ENCODE results near the gene ARL13B.
"Not testable (repeated sequence)": the region's sequence is repeated elsewhere in the genome, so short reads cannot be mapped to it uniquely, and the experiment has no call there.

ARL13B gene

DNA sequence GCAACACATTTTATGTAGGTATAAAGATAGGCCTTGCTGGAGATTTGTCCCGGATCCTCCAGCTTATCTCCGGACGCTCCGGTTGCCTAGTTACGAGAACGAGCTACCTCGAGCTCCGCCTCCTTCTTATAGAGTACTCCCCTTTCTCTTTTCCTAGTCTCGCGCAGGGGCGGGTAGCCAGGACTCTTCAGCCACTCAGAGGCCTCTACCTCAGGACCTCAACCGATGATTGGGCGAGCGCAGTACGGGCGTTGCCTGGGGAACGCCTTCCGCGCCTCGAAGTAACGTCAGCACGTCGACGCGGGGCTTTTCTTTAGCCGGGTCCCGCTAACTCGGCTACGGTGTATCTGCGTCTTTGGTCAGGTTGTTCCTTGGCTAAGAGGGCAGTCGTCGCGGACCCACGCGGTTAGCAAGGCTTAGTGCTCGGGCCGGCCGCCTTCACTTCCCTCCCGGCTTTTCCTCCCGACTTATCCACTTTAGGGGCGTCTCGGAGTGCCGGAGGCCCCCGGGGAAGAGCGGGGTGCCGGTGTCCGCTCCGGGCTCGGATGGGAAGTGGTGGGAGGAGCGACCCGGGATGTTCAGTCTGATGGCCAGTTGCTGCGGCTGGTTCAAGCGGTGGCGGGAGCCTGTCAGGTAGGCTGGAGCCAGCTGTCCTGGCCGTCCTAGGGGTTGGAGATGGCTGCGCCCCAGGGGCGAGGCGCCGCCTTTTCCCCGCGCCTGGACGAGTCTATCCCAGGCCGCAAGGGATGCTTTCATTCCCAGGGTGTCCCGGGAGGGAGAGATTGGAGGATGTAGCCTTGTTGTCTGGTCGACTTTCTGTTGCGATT is at the start of gene ARL13B:
Gene ARL13B (plus strand): TSS at position 306 of the 827 bp plus-strand sequence. CDS start 269 bp downstream, at position 575.
- peak; percentile 99 for DNase-seq (ENCODE audit: low read depth)

DNA sequence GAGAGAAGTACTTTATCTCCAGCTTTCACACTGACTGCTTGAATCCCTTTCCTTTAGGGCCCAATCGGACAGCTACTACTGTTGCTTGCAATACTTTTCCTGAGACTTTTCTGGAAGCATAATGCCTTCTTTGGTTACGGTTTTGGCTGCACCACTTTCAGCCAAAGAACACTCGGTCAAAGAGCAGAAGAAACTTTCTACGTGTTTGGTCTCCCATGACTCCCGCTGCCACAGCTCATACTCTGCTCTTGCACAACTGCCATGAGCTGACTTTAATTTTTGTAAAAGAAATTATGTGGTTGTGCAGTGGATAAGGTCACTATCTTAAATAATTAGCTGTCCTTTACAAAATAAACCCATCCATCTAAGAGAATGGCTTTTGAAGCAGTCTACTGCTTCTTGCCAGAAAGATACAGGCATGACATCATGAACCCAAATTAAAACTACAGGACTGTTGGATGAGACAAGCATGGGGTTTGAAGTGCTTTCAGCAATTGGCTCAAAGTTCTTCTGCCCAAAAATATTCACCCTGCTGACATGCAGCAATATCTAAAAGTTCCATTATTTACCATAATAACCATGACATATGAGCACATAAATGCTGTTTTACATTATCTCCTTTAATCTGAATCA is 48.2 kb upstream of the ARL13B start:
- DNase-seq (ENCODE audit: low read depth): no peak

- no peak for DNase-seq (ENCODE audit: low read depth)
Observed at GRCh38 chr3:93934366-93935046, 45.4 kb upstream of the ARL13B start.

GRCh38 chr3:93936549-93936948 is 43.4 kb upstream of the ARL13B start:
- no peak for DNase-seq (ENCODE audit: low read depth)

DNA sequence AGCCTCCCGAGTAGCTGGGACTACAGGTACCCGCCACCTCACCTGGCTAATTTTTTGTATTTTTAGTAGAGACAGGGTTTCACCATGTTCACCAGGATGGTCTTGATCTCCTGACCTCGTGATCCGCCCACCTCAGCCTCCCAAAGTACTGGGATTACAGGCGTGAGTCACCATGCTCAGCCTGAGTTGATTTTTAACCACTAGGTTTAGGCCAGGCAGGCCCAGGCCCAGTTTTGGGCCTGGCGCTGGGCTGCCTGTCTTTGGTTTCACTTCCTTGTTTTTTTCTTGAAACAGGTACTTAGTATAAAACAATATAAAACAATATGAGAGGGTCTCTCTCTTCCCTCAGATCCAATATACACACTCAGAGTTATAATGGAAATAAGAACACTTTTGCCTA is 42.5 kb upstream of the ARL13B start:
- DNase-seq (ENCODE audit: low read depth): not testable (repeated sequence)

- DNase-seq (ENCODE audit: low read depth): not testable (repeated sequence)
Observed at GRCh38 chr3:93949958-93950357, 30.0 kb upstream of the ARL13B start.

GRCh38 chr3:93961026-93961425 is 18.9 kb upstream of the ARL13B start:
- DNase-seq (ENCODE audit: low read depth): no peak

- DNase-seq (ENCODE audit: low read depth): no peak
Observed at GRCh38 chr3:93961489-93961888, 18.5 kb upstream of the ARL13B start.

DNA sequence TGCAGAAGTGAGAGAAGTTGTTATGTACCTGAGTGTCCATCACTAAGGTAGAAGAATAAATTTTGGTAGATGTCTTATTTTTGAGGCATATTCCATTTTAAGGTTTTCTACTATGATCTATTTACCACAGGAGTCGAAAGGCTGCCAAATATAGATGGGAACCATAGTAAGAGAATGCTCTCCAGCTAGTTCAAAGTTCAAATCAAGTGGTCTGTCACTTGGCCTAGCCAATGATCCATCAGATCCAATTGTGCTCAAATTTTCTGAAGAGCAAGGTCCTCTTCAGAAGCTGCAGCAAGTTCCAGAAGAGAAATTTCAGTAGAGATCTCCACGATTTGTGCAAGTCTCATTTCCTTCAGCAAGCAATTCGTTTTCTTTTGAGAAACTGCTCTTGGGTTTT is 17.2 kb upstream of the ARL13B start:
- DNase-seq (ENCODE audit: low read depth): no peak

DNA sequence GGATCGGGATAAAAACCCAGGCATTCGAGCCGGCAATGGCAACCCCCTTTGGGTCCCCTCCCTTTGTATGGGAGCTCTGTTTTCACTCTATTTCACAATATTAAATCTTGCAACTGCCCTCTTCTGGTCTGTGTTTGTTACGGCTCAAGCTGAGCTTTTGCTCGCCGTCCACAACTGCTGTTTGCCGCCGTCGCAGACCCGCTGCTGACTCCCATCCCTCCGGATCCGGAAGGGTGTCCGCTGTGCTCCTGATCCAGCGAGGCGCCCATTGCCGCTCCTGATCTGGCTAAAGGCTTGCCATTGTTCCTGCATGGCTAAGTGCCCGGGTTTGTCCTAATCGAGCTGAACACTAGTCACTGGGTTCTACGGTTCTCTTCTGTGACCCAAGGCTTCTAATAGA is 14.8 kb upstream of the ARL13B start:
- DNase-seq (ENCODE audit: low read depth): not testable (repeated sequence)

DNA sequence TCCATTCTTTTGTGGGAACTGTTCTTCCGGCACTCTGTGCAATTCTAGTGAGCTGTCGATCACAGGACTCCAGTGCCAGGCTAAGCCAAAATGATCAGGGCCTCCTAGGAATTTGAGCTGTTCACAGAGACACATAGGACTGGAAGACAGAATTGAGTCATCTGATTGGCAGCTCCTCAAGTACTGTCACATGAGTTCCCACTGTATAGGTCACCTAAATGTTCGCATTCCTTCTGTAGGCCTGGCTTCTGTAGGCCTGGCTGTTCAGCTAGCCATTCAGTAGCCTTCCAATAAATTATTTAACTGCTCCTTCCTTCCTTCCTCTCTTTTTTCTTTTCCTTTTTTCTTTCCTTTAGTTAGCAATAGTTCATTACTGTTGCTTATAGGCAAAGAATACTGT is 10.5 kb upstream of the ARL13B start:
- peak; percentile 76 for DNase-seq (ENCODE audit: low read depth)

- DNase-seq (ENCODE audit: low read depth): no peak
Observed at GRCh38 chr3:93969997-93970396, 10.0 kb upstream of the ARL13B start.

DNA sequence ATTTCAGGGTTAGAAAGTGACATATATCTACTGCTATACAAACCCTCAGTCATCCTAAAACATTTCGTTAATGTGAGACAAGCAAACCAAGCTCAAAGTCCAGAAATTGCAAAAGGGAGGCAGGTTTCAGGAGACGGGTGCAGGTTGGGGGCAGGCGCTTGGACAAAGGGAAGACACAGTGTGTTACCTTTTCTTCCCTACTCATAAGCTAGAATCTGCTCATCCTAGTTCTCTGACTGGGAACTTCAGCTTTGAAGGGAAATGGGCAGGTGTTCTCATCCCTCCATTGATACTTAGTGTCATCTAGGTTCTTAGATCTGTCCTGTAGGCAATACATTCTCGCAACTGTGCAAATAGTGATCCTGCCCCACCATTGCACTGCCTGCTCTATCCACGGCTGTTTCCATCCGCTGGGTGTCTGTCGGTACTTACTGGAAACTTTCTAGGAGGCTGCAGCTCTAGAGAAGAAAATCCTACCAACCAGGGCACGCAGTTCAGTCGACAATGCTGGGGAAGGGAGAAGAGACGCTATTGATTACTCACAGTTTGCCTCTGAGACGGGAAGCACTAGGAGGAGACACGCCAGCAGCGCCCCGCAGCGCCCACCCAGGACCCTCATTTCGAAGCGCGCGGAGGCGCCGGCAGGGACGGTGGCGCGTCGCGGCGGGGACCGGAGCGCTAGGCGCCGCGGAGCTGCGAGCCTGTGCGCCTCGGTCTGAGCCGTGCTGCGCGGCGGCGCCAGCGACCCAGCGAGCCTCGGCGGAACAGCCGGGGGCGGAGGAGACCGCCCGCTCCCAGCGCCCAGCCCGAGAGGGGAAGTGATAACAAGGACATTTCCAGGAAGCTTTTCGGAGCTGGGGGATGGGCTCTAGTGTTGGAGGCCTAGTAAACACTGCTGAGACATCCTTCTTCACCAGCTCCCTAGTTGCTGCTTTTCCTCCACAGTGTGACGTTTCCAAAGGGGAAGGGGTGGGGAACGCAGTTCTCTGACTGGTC is 6.5 kb upstream of the ARL13B start, which contains the start of gene PROS1:
Gene PROS1 (minus strand): TSS at position 766 of the 996 bp plus-strand sequence. CDS start 147 bp downstream, at position 619.
- DNase-seq (ENCODE audit: low read depth): peak; percentile 79

- DNase-seq (ENCODE audit: low read depth): no peak
Observed at GRCh38 chr3:93981649-93982048, 1.7 kb downstream of the ARL13B start.

- DNase-seq (ENCODE audit: low read depth): no peak
Observed at GRCh38 chr3:93983408-93983807, 3.5 kb downstream of the ARL13B start.

- DNase-seq (ENCODE audit: low read depth): no peak
Observed at GRCh38 chr3:93984618-93985017, 4.7 kb downstream of the ARL13B start.

DNA sequence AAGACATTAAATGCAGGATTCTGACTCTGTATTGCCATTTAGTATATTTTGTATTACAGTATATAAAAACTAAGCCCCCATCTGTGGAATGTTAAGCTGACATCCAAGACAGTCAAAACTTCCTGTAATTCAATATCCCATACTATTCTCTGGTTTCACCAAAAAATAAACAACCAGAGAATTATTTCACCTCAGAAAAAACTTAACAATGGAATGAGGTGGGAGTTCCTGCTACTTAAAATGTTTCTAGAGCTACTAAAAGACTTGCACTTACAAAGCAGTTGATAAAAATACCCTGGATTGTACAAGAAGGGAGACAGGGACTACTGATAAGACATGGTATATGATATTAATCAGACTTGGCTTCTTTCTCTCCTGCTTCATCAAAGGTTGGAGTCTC is 8.3 kb downstream of the ARL13B start:
- DNase-seq (ENCODE audit: low read depth): peak; percentile 48

GRCh38 chr3:93988764-93989163 is 8.8 kb downstream of the ARL13B start:
- no peak for DNase-seq (ENCODE audit: low read depth)

GRCh38 chr3:93989241-93989640 is 9.3 kb downstream of the ARL13B start:
- no peak for DNase-seq (ENCODE audit: low read depth)

DNA sequence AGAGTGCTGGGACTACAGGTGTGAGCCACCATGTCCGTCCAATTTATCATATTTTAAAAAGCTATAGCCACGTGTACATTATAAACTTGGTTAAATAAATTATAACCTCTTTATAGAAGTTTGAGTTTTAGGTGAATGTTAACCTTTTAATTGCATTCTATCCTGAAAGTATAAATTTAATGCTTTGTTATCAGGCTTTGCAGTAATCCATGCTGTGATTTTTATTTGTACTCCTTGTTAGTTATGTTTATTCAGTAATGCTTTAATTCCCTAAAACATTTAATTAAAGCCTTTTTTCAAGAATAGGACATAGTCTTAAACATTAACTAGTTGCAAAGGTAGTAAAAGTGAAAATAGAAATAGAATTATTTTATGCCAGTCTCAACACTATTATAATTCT is 11.7 kb downstream of the ARL13B start:
- no peak for DNase-seq (ENCODE audit: low read depth)

GRCh38 chr3:93992207-93992606 is 12.3 kb downstream of the ARL13B start:
- DNase-seq (ENCODE audit: low read depth): no peak

- peak; percentile 55 for DNase-seq (ENCODE audit: low read depth)
Observed at GRCh38 chr3:93994056-93994455, 14.1 kb downstream of the ARL13B start.
